ENCODE data around the gene AP1AR.
A peak's percentile ranks its signal among the peaks of the same experiment; 100 is the strongest.

Gene AP1AR

GRCh38 chr4:112225157-112225556 lies 6.4 kb upstream of the AP1AR start:
- no peak for DNase-seq

DNA sequence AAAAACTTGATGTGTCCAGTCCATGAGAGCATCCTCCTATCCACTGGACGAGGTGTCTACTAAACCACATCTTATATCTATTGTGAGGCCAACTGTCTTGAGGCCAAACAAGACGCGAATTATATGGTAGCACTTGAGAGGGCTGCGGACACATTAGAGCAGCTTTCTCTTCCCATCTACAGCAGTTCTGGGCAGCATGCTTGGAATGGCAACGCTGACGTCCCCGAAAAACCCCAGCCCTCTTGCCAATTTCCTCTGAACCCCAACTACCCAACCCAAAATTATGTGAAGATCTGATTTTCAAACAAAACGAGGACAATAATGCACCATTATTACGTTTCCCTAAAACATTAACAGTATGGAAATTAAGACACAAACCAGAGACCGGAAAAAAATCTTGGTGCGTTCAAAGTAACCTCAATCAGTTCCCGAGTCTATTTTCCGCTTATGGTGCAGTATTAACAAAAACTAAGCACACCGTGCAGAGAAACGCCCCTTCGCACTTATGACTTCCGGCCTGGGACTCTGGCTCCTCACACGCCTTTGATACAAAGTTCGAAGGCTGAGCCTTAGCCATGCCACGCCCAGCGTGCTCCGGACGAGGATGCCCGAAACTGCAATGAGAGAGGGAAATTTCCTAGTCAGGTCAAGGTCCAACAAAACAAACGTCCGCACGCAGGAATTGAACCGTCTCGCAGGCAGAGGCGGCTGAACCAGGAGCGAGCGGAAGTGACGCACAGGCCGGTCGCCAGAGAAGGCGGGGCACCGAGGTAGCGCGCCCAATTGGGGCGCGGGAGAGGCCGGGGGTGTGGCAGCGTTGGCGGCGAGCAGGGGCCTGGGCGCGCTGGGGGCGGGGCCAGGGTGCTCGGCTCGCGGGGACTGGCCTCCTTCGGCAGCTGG lies 458 bp upstream of the AP1AR start:
- peak; percentile 95 for DNase-seq

GRCh38 chr4:112234952-112235609 lies 3.5 kb downstream of the AP1AR start:
- peak; percentile 38 for DNase-seq

DNA sequence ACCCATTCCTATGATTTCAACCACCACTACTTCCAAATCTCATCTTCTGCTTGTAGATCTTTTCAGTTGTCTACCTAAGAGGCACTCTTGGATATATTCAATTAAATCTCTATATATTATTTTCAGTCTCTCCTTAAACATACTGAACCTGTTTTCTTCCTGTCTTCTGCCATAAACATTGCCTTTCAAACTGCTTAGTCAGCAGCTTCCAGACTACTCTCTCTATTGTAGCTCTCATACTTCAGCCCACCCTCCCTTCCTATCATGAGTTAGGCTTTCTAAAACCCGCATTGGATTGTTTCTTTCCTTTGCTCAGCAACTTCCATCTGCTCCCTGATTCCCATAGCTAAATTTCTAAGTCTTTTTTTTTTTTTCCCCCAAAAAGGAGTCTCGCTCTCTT lies 4.5 kb downstream of the AP1AR start:
- DNase-seq = no peak

- no peak for DNase-seq
Observed at GRCh38 chr4:112238833-112239232, 7.2 kb downstream of the AP1AR start.

- DNase-seq = no peak
Observed at GRCh38 chr4:112245383-112245782, 13.8 kb downstream of the AP1AR start.

GRCh38 chr4:112247021-112247420 lies 15.4 kb downstream of the AP1AR start:
- DNase-seq = no peak

DNA sequence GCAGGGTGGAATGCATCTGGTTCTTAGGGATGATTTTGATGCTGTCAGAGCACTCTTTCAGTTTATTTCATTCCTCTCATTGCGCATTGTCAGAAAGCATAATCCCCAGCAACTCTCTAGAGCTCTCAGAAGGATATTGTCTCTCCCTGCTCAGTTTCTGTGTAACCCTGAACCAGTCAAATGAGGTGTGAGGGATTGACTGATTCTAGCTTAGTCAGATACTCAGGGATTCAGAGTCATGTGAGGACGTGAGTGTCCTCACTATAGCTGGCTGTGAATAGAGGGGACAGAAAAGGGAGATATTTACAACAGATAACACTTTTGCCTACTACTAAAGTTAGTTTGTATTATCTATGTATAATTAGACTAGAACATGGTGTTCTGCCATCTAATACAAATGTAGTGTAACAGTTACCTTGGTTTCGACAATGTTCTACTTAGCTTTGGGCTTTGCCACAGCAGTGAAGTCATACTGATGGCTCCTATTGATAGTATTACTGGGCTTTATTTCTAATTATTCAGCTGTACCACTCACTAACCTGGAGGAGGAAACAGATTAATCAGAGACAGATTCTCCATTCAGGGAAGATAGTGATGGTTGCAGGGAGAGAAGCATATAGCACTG lies 19.5 kb downstream of the AP1AR start:
- no peak for DNase-seq

DNA sequence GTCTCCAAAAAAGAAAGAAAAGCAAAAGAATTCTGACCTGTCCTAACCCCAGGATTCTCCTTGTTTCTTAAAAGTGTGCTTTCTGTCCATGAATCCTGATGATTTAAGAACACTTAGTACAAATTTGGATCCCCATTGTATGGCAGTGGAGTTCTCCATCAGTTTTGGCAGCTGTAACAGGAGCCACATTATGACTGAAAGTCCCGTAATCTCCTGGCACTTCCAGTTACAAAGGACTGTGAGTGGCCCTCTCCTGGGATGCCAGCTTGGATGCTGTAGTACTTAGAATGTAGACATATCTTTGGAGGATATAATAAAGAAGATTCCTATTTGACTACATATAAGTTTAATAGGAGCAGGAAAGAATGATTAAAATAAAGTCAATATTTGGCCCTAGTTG lies 20.6 kb downstream of the AP1AR start:
- DNase-seq = no peak

- DNase-seq = no peak
Observed at GRCh38 chr4:112253382-112254000, 21.9 kb downstream of the AP1AR start.

- DNase-seq = no peak
Observed at GRCh38 chr4:112257098-112257497, 25.5 kb downstream of the AP1AR start.

DNA sequence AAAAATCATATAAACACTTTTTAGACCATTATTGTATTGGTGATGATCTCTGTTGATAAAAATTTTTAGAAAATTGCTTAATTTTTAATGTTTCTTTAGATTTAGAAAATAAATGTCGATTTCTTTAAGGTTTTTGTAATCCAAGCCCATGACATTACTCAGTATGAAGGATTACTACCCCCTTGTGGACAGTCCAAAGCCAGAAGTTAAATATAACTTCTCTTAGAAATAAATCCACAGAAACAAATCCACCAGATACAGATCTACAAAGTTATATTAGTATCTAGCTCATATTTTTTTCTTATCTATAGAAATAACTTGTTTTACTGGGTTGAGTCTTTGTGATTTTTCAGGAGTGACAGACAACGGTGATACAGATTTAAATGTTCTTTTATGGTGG lies 35.2 kb downstream of the AP1AR start:
- DNase-seq = no peak

DNA sequence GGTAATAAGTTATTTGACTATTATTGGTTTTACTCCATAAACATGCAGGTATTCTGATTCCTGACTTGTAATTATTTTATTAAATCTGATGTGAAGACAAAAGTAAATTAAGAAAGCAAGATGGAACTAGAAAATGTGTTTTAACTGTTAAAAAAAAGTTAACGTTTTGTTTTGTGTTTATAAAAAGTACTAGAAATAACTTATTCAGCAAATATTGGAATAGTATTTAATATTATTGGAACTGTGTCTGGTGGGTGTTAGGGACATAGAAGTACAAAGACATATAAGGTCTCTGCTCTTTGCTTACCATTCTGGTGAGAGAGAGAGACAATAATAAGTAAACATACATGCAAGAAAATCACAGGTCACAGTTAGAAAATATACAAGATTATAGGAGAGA lies 38.5 kb downstream of the AP1AR start:
- no peak for DNase-seq

GRCh38 chr4:112270640-112271421 lies 39.2 kb downstream of the AP1AR start:
- no peak for DNase-seq

GRCh38 chr4:112272292-112272691 lies 40.7 kb downstream of the AP1AR start:
- no peak for DNase-seq

DNA sequence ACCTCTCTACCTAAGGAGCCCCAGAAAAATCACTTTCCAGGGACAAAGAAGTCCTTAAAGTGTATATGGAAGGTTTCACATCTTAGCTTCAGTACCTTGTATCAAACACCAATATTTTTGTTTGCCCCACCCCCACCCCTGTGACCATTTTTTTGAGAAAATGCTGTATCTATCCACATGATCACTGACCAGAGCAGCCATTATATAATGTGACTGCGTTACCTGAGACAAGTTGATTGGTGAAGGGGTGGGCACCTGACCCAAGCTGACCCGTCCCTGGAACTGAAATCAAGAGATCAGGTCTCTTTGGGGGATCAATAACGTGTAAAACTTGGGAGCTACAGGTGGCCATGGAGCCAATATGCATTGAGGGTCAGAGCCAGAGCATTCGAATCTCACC lies 43.4 kb downstream of the AP1AR start:
- DNase-seq = no peak

DNA sequence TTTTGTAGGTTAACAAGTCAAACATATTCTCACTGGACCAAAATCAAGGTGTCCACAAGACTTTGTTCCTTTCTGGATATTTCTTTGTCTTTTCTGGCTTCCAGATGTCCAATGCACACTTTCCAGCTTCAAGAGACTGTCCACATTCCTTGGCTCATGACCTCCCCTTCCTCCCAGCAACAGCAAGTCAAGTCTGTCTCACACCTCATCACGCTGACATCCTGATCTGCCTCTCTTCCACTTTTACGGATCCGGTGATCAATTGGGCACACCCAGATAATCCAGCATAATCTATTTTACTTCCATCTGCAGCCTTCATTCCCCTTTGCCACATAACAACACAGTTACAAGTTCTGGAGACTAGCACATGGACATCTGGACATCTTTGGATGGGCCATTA lies 44.5 kb downstream of the AP1AR start:
- DNase-seq = no peak

GRCh38 chr4:112277220-112277619 lies 45.6 kb downstream of the AP1AR start:
- no peak for DNase-seq

DNA sequence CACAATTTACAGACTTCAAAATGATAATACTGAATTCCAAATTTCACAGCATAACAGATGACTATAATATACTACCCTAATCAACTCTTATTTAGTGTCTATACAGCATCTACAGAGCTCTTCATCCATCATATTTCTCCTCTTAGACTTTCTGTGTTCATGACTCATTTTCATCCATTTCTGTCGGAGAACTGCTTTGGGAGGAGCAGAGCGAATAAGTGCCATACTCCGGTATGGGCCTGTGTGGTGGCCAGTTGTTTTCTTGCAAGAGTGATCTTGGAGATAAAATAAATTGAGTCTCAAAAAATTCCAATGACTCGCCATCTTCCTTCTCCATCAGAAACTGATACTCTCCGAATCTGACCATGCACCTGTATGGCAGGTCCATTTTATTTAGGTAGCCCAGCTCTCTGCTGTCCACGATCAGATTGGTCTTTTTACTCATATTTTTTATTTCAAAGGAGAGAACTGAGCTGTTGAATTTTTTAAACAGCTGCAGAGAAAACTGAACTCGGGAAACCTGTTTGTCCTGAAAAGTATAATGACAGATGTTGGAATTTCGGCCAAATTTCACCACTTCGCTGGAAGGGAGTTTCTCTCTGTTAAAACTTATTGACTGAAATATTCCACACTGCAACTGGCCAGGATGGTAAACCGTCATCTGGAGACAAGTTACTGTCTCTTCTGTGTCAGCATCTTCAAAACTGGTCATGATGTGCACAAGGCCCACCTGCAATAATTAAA lies 46.3 kb downstream of the AP1AR start:
- no peak for DNase-seq

DNA sequence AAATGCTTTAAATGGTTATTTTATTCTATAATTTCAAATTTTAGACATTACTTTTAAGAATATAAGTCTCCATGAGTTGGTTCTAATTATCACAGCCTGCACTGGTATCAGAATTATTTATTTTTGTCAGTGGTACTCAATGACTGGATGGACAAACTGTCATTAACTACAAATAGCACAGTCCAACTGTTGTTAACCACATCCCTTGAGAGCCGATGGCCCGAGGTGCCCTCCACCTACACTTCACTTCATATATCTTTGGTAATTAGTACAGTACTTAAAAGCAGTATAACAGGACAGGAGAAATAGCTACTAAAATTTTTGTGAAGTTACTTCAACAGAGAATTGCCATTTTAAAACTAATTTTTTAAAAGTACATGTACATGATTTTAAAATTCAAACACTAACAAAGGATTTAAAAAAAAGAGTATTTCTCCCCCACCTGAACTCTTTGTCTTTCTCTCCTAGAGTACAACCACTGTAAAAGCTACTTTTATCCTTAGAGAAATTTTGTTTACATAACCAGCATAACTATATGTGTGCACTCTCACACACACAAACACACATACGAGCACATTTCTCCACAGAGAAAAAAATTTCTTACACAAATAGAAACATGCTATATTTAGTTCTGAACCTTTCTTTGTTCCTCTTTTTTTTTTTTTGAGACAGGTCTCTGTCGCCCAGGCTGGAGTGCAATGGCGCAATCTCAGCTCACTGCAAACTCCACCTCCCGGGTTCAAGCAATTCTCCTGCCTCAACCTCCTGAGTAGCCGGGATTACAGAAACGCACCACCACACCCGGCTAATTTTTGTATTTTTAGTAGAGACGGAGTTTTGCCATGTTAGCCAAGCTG lies 47.7 kb downstream of the AP1AR start:
- no peak for DNase-seq

DNA sequence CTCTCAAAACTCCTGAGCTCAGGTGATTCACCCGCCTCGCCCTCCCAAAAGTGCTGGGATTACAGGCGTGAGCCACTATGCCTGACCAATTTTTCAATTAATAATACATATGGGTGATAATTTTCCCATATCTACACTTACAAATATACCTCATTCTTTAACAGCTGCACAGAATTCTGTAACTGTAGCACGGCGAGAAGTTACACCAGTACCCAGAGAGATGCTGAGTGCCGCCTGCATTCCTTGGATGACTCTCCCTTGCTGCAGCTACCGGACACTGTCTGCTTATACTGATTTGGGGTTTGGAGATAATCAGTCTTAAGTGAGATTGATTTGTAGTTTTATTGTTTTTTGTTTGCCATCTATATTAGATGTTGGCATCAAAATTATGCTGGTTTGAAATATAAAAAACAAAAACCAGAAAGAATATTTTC lies 48.3 kb downstream of the AP1AR start:
- DNase-seq = no peak

Data from T-helper 9 cell (primary cell).